Immature natural killer cell (primary cell): ENCODE data around the gene SNAPC2. TPM values are rescaled to one million over a fixed set of nuclear protein-coding genes. Genes with fewer than 3 reads are reported as not detected.

ENCODE experiments used
- DNase-seq, 3 donors: peaks; one replicate each; pipeline ENCODE4 v3.0.0; 2022; ENCODE audit warnings: mixed read lengths in 1 of 3
- H3K27ac Mint-ChIP-seq, 6 donors: one replicate each; pipeline ENCODE4 v1.8.0; 2020; ENCODE audit warnings: mixed read lengths in 6 of 6, mild to moderate bottlenecking in 5 of 6, inconsistent platforms in 4 of 6, moderate library complexity in 3 of 6
- H3K27me3 Mint-ChIP-seq, 3 donors: one replicate each; pipeline ENCODE4 v1.8.0; 2020 to 2021; ENCODE audit warnings: low read depth in 3 of 3, mild to moderate bottlenecking in 3 of 3, mixed read lengths in 3 of 3, moderate library complexity in 3 of 3, inconsistent platforms in 1 of 3
- H3K36me3 Mint-ChIP-seq, 3 donors: one replicate each; pipeline ENCODE4 v1.8.0; 2020; ENCODE audit warnings: mixed read lengths in 3 of 3, inconsistent platforms in 2 of 3, mild to moderate bottlenecking in 2 of 3
- H3K4me1 Mint-ChIP-seq, 2 donors: one replicate each; pipeline ENCODE4 v1.8.0; 2020; ENCODE audit warnings: inconsistent platforms in 2 of 2, mild to moderate bottlenecking in 2 of 2, mixed read lengths in 2 of 2, moderate library complexity in 1 of 2
- H3K4me3 Mint-ChIP-seq, 5 donors: one replicate each; pipeline ENCODE4 v1.8.0; 2020; ENCODE audit warnings: mild to moderate bottlenecking in 5 of 5, mixed read lengths in 5 of 5, inconsistent platforms in 3 of 5, moderate library complexity in 3 of 5
- H3K9me3 Mint-ChIP-seq, 6 donors: one replicate each; pipeline ENCODE4 v1.8.0; 2020; ENCODE audit warnings: mild to moderate bottlenecking in 6 of 6, mixed read lengths in 6 of 6, inconsistent platforms in 4 of 6, moderate library complexity in 3 of 6
- polyA plus RNA-seq, 3 donors: library from polyadenylated mRNA; unstranded; fragments of 300-500 nt; fragmentation: Illumina TruSeq; gene quantifications; one replicate each; pipeline ENCODE4 v1.2.3, GENCODE V29; 2021

Gene SNAPC2, protein sequence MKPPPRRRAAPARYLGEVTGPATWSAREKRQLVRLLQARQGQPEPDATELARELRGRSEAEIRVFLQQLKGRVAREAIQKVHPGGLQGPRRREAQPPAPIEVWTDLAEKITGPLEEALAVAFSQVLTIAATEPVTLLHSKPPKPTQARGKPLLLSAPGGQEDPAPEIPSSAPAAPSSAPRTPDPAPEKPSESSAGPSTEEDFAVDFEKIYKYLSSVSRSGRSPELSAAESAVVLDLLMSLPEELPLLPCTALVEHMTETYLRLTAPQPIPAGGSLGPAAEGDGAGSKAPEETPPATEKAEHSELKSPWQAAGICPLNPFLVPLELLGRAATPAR
- polyA plus RNA-seq = 10 to 100 TPM; 15.6 to 31.1 (median 17.0) TPM

DNA sequence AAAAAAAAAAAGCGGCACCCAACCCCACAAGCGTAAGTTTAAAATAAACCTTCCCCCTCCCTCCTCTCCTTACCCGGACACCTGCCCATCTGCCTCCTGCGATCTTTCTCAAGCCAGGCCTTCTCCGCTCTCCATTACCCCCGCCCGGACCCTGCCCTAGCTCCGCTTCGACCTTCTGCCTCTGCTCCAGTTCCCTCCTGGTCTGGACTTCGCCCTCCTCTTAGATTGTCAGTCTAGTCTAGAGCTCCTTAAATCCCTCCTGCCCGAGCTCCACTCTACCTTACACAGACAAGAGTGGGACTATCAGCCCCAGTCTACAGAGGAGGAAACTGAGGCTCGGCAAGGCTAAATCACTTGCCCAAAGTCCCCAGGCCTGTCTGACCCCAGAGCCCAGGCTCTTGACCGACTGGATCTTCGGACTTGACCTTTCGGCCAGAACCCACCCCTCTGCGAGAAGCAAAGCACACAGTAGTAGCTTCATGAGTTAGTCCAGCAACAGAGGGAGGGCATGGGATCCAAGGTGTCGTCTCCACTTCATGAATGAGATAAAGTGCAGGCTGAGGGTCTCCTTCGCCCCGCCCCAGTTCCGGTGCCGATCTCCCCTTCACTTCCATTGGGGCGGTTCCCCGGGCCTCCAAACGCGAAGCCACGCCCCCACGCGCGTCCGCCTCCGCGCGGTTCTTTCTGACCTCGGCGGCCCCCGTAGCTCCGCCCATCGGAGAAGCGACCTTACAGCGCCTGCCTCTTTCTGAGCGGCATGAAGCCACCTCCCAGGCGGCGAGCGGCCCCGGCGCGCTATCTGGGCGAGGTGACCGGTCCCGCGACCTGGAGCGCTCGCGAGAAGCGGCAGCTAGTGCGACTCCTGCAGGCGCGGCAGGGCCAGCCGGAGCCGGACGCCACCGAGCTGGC is at the start of gene SNAPC2:
TSS of gene SNAPC2 (plus strand) at position 729 of the 909 bp plus-strand sequence. CDS start at position 758, 29 bp downstream.
- Mint-ChIP-seq H3K9me3 (peaks cover 0 to 2% (median 0%) of the 10 kb centered on the region in 6 donors), H3K36me3 (no peaks in the 10 kb centered on the region), H3K4me1 (peaks cover 29 to 37% of the 10 kb centered on the region in 2 donors), H3K27ac (peak within 1 kb of the TSS; percentile 92 to 98 (median 94)), H3K4me3 (peak within 1 kb of the TSS; percentile 88 to 98 (median 94)), H3K27me3 (peaks cover 29 to 40% (median 39%) of the 10 kb centered on the region in 3 donors)
- DNase-seq = peak; percentile 97 to 98 (median 98)

DNA sequence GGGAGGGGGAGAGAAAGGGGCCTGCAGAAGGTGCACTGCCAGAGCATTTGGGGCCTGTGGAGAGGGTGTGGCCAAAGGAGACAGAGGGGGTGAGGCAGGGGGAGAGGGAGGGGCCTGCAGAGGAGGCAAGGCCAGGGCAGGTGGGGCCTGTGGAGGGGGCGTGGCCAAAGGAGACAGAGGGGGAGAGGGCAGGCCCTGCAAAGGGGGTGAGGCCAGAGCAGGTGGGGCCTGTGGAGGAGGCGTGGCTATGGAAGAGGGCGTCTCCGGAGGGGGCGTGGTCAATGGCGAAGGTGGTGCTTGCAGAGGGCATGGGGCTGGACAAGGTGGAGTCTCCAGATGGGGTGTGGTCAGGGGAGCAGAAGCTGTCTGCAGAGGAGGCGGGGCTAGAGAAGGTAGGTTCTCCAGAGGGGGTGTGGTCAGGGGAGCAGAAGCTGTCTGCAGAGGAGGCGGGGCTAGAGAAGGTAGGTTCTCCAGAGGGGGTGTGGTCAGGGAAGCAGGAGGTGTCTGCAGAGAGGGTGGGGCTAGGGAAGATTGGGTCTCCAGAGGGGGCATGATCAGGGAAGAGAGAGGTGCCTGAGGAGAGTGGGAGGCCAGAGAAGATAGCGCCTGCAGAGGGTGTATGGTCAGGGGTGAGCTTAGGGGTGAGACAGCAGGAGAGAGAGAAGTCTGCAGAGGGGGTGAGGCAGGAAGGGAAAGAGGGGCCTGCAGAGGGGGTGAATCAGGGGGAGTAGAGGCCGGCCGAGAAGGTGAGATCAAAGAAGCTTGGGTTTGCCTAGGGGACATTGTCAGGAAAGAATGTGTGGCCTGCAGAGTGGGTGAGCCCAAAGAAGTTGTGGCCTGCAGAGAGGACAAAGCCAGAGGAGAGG is 49.3 kb upstream of the SNAPC2 start:
- peaks cover 14 to 47% of the 10 kb centered on the region in 2 donors for H3K4me1 Mint-ChIP-seq
- no peaks in the 10 kb centered on the region for H3K9me3 Mint-ChIP-seq
- peaks cover 11 to 25% (median 13%) of the 10 kb centered on the region in 3 donors for H3K27me3 Mint-ChIP-seq
- no peaks in the 10 kb centered on the region for H3K36me3 Mint-ChIP-seq
- peak overlapping the region in 2 of 6 donors; percentile 49 to 67 for H3K27ac Mint-ChIP-seq
- peak overlapping the region; percentile 62 to 84 (median 70) for H3K4me3 Mint-ChIP-seq
- DNase-seq = peak; percentile 47 to 56 (median 47)

DNA sequence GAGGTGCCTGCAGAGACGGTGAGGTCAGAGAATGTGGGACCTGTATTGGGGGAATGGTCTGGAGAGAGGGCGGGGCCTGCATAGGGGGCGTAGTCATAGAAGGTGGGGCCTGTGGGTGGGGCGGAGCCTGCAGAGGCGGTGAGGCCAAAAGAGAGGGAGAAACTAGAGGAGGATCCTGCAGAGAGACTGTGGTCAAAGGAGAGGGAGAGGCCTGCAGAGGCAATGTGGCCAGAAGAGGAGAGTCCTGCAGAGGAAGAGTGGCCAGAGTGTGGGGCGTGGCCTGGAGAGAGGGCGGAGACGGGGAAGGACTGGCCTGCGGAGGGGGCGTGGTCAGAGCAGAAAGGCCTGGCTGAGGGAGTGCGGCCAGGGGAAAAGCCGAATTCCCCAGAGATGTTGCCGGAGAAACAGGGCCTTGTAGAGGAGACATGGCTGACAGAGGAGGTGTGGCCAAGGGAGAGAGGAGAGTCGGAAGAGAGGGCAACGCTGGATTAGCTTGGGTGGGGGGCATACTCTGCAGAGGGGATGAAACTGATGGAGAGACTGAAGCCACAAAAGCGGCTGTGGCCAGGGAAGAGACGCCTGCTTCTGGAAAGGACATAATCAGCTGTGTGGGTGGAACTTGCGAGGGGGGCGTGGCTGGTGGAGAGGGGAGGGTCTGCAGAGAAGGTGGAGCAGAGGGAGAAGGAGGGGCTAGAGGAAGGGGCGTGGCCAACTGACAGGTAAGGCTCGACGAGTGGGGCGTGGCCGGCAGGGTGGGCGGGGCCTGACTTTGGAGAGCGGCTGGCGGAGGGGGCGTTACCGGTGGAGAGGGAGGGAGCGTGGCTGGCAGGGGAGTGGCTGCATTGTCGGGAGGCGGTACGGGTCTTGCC is 48.5 kb upstream of the SNAPC2 start:
- H3K27me3 Mint-ChIP-seq = peaks cover 9 to 26% (median 13%) of the 10 kb centered on the region in 3 donors
- peaks cover 14 to 47% of the 10 kb centered on the region in 2 donors for H3K4me1 Mint-ChIP-seq
- peak overlapping the region; percentile 62 to 79 (median 70) for H3K4me3 Mint-ChIP-seq
- no peaks in the 10 kb centered on the region for H3K9me3 Mint-ChIP-seq
- H3K36me3 Mint-ChIP-seq = no peaks in the 10 kb centered on the region
- peak overlapping the region in 4 of 6 donors; percentile 42 to 82 (median 54) for H3K27ac Mint-ChIP-seq
- DNase-seq = peak; percentile 66 to 71 (median 67)

DNA sequence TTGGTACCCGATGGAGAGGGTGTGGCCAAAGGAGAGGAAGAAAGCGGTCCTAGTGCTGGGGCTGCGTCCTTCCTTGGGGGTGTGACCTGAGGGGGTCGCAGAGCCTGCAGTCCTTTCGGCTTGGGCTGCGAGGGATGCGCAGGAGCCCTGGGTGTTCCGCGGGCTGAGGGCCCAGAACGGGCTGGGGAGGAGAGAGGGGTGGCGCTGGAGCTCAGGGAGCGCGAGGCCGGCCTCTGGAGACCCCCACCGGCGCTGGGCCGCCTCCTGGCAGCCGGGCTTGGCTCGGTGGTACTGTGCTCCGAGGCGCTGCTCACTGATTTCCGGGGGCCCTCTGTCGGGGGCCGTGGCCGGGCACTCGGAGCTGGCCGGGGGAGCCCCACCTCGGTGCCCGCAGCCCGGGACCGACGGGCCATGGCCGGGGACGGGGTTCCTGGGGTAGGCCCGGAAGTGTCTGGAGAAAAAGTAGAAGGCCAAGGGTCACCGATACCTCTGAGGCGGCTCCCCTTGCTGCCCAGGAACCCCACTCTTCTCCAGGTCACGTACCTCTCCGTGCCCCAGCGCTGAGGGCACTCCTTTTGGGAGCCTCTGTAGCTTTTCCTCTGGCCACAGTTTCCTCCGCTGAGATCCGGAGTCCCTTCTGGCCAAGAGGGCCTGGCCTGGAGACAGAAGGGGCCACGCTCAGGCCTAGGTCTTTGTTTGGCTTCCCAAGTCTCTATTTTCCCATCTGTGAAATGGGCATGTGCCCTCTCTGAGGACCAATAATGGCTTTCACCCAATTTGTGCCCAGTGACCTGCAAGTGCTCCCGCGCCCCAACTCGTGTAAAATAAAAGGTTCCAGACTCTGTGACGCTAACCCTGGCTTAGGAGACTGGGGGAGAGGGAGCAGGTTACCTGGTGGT is 47.6 kb upstream of the SNAPC2 start:
- no peak for DNase-seq
- no peaks in the 10 kb centered on the region for H3K36me3 Mint-ChIP-seq
- peak overlapping the region in 1 of 6 donors; percentile 82 for H3K27ac Mint-ChIP-seq
- H3K27me3 Mint-ChIP-seq = peaks cover 8 to 29% (median 13%) of the 10 kb centered on the region in 3 donors
- no peaks in the 10 kb centered on the region for H3K9me3 Mint-ChIP-seq
- peak overlapping the region; percentile 17 to 79 (median 66) for H3K4me3 Mint-ChIP-seq
- peaks cover 14 to 44% of the 10 kb centered on the region in 2 donors for H3K4me1 Mint-ChIP-seq

DNA sequence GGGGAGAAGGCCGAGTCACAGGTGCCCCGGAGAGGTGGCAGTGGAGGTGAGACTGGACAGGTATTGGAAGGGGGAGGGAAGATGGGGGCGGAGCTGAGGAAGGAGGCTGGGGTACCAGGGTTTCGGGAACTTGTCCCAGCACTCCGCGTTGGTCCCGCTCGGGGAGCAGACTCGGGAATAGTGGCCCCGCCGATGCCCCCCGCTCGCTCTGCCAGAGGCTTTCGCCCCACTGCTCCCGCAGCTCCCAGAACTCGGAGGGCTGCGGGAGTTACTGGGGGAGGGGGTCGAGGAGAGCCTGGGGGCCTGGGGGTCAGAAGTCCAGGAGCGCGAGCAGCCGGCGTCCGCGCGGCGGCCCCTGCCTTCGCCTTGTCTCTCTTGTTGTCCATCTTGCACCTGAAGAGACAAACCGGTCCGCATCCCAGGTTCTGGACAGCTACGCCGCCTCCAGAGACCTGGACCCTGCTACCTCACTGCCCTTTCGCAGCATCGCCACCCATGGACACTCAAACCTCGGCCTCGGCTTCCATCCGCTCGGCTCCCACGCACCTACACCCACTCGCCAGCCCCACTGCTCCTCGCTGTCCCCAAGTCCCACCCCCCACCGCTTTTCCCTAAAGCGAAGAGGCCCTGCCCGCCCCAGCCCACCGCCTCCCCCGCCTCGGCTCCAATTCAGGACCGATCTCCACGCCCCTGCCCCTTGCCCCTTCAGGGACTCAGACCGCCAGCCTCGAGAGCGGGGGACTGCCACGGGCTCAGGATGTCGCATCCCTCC is 46.6 kb upstream of the SNAPC2 start:
- Mint-ChIP-seq H3K27me3 (peaks cover 8 to 29% (median 13%) of the 10 kb centered on the region in 3 donors), H3K36me3 (no peaks in the 10 kb centered on the region), H3K9me3 (no peaks in the 10 kb centered on the region), H3K4me1 (peaks cover 14 to 42% of the 10 kb centered on the region in 2 donors), H3K27ac (no peak overlapping the region), H3K4me3 (peak overlapping the region; percentile 52 to 71 (median 61))
- DNase-seq = no peak

DNA sequence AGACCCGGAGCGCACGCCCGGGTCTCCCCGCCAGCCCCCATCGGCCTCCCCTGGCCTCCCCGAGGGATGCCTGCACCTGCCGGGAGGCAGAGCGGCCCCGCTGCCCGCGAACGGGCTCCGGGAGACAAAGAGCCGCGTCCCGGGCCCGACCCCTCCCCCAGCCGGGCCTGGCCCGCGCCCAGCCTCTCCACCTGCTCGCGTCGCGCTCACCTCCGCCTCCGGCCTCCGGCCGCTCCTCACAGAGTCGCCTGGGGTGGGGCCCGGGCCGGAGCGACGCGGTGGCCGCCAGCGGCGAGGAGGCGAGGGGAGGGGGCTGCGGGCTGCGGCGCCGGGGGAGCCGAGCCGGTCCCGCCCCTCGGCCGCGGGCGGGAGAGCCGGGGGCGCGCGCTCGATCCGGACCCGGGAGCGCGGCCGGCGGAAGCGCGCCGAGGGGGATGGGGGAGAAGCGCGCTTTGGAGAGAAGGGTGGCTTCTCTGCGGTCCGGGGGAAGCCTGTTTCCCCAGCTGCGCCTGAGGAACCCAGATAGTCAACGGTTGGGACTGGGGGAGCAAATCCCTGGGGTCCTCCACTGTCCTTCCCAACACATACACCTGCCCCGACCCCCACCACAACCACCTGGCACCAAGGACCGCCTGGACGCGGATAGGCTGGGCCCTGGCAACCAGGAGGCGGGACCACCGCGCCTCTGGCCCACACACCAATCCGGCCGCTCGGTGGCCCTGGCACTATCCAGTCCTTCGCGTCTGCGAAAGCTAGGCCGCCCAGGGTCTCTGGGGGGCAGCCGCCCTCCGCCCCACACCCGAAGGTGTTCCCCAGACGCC is 45.9 kb upstream of the SNAPC2 start, which contains the start of gene PRR36:
TSS of gene PRR36 (minus strand) at position 315 of the 821 bp plus-strand sequence. CDS start 701 bp downstream, outside the sequence.
- no peak for DNase-seq
- H3K9me3 Mint-ChIP-seq = no peaks in the 10 kb centered on the region
- peak within 1 kb of the TSS; percentile 52 to 71 (median 61) for H3K4me3 Mint-ChIP-seq
- H3K36me3 Mint-ChIP-seq = no peaks in the 10 kb centered on the region
- H3K27ac Mint-ChIP-seq = no peak within 1 kb of the TSS
- peaks cover 6 to 25% (median 12%) of the 10 kb centered on the region in 3 donors for H3K27me3 Mint-ChIP-seq
- H3K4me1 Mint-ChIP-seq = peaks cover 14 to 37% of the 10 kb centered on the region in 2 donors

DNA sequence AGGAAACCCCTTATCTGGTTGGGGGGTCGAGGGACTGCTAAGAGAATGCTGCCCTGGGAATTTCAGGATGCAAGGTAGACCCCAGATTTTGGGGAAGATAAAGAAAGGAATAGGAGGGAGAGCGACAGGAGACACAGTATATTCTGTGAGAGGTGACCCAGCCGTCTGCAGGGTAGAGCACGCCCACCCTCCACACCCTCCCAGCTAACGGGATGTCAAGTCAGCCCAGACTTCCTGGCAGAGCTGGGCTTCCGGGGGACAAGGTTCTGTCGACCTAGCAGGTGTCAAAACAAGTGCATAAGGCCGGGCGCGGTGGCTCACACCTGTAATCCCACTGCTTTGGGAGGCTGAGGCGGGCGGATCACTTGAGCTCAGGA is 45.3 kb upstream of the SNAPC2 start:
- no peak for DNase-seq
- Mint-ChIP-seq H3K4me3 (peak overlapping the region; percentile 27 to 57 (median 42)), H3K36me3 (no peaks in the 10 kb centered on the region), H3K27ac (no peak overlapping the region), H3K9me3 (no peaks in the 10 kb centered on the region), H3K4me1 (peaks cover 14 to 36% of the 10 kb centered on the region in 2 donors), H3K27me3 (peaks cover 6 to 25% (median 11%) of the 10 kb centered on the region in 3 donors)

DNA sequence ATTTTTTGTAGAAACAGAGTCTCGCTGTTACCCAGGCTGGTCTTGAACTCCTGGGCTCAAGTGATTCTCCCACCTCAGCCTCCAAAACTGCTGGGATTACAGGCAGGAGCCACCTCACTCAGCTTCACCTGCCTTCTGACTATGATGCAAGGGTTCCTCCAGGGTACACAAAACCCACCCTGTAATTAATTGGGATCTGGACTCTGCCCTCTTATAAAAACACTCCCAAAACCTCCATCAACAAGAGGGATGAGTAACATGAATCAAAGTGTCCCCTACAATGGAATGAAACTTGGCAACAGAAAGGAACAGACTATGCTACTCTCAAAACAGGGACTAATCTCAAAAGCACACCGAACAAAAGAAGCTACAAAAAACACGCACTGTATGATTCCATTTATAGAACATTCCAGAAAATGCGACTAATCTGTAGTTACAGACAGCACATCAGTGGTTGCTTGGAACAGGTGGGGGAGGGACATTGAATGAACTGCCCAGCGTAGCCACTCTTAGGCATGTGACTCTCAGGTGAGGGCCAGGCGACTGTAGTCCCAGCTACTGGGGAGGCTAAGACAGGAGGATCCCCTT is 42.8 kb upstream of the SNAPC2 start:
- Mint-ChIP-seq H3K9me3 (no peaks in the 10 kb centered on the region), H3K27me3 (peaks cover 5 to 16% (median 7%) of the 10 kb centered on the region in 3 donors), H3K27ac (no peak overlapping the region), H3K4me3 (no peak overlapping the region), H3K4me1 (peaks cover 0 to 15% of the 10 kb centered on the region in 2 donors), H3K36me3 (no peaks in the 10 kb centered on the region)
- no peak for DNase-seq

DNA sequence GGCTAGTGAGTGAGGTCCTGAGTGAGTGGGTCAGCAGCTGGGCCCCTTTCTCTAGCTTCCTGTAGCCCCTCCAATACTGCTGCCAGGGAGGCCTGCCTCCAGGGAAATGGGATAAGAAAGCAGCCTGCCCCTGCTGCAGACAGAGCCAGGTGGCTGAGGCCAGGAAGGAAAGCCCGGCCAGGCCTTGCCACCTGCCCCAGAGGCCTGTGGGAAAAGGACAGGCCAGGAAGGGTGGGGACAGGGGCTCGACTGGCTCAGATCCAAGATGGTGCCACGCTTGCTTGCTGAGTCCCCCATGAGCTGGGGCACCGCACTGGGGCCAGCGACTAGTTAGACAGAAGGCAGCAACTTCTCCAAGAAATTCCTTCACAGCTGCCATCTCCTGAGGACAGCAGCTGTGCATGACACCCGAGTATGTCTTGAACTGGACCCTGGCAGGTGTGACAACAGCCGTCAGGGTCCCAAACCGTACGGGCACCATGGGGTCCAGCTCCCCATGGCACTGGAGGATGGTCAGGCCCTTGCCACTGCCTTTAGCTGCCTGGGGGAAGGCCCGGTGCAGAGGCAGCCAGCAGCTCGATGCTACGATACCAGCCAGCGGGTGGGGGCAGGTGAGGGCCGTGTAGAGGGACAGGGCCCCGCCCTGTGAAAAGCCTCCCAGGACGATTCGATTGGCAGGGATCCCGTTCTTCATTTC is 40.9 kb upstream of the SNAPC2 start:
- H3K27me3 Mint-ChIP-seq = peaks cover 3 to 12% (median 4%) of the 10 kb centered on the region in 3 donors
- H3K4me1 Mint-ChIP-seq = peaks cover 0 to 7% of the 10 kb centered on the region in 2 donors
- H3K36me3 Mint-ChIP-seq = no peaks in the 10 kb centered on the region
- H3K4me3 Mint-ChIP-seq = no peak overlapping the region
- no peak overlapping the region for H3K27ac Mint-ChIP-seq
- H3K9me3 Mint-ChIP-seq = no peaks in the 10 kb centered on the region
- DNase-seq = no peak

DNA sequence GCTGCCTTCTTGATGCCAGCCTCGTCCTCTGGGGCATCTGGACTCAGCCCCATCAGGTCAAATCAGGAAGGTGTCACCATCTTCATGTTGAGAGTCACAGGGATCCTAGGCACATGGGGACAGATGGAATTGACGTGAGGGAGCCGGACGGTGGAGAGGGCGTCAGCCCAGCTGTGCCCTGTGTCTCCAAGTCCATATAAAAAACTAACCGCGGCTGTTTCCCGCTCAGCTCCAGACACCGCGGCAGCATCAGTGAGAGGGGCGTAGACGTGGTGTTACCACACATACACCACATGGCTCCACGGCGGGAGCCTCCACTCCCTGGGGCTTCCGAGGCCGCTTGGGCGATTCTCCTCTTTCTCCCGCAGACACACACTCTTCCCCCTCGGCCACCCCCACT is 40.3 kb upstream of the SNAPC2 start:
- Mint-ChIP-seq H3K4me3 (no peak overlapping the region), H3K27ac (no peak overlapping the region)
- DNase-seq = no peak

More for the DNA sequence above, 40.3 kb upstream of the SNAPC2 start:
- Mint-ChIP-seq H3K9me3 (no peaks in the 10 kb centered on the region), H3K36me3 (no peaks in the 10 kb centered on the region), H3K27me3 (peaks cover 3 to 12% (median 4%) of the 10 kb centered on the region in 3 donors), H3K4me1 (peaks cover 0 to 3% of the 10 kb centered on the region in 2 donors)
